NCI-H1436 (cell line): ENCODE results near the gene ASTN1.
A peak's percentile ranks its signal among the peaks of the same experiment; 100 is the strongest.

Experiments used
- DNase-seq: peaks from one replicate; lab custom pipeline; 2025; lab: John Stamatoyannopoulos, UW

ASTN1 gene

DNA sequence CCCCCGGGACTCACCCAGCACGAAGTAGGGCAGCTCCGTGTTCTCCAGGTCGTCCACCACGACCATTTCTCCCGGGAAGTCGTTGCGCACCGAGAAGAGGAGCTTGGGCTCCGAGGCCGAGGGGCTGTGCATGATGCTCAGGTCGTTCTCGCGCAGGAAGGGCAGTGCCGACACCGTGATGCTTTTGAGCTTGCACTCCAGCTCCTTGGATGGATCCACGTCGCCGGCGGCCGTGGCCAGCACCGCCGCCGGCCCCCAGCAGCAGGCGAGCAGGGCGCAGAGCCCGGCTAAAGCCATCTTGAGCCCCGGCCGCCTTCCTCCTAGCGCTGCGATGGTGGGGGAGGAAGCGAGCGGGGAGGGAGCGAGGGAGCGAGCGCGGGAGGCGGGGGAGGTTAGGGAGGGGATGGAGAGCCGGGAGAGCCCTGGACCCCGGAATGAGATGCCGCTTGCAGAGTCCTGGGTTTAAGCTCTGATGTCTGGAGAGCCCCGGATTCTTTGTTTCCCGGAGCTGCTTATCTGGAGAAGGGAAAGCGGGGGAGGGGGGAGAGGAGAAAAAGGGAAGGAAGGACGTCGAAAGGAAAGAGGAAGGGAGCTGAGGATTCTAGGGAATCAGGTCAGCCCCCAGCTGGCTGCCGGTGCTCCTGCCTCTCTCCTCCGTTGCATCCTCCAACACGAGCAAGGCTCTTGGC lies at the start of gene ASTN1:
Gene ASTN1, minus strand, starts transcription at position 333 of the 689 bp plus-strand sequence. Its CDS starts 36 bp downstream, at position 297.
- no peak for DNase-seq

- DNase-seq, result no peak
Measured at GRCh38 chr1:177211231-177211630, 46.7 kb upstream of the ASTN1 start.

DNA sequence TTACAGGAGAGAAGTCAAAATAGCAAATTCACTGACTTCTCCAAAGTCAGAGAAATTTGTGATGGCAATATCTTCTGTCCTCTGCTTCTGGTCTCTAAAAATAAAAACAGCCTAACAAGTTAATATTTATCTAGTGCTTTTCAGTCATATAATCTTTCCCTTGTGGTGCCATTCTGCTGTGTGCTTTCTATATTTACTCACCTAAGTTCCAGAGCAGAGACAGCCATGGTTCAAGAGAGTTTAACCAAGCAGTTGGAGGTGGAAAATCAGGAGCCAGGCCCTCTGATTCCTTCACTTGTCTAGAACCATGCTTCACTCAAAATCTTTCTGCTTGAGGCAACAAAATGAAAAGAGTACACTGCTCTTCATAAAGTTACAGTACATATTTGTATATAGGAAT lies 45.6 kb upstream of the ASTN1 start:
- DNase-seq, result no peak

- DNase-seq, result no peak
Measured at GRCh38 chr1:177209357-177209756, 44.8 kb upstream of the ASTN1 start.

- DNase-seq, result no peak
Measured at GRCh38 chr1:177208920-177209319, 44.4 kb upstream of the ASTN1 start.

GRCh38 chr1:177206831-177207355 lies 42.4 kb upstream of the ASTN1 start:
- DNase-seq, result no peak

DNA sequence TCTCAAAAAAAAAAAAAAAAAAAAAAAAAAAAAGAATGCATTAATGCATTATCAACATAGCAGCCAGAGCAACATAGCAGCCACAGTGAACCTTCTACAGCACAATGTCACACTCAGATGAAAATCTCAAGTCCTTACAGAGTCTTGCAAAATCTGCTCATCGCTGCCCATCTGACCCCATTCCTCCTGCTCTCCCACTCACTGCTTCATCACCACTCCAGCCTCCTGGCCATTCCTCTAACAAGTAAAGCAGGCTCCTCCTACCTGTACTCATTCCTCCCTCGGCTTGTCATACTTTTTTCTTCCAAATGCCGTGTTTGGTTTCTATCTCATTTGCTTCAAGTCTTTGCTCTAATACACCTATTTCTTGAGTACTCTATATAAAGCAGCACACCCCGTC lies 35.8 kb upstream of the ASTN1 start:
- DNase-seq, result no peak

- no peak for DNase-seq
Measured at GRCh38 chr1:177198243-177198642, 33.7 kb upstream of the ASTN1 start.

DNA sequence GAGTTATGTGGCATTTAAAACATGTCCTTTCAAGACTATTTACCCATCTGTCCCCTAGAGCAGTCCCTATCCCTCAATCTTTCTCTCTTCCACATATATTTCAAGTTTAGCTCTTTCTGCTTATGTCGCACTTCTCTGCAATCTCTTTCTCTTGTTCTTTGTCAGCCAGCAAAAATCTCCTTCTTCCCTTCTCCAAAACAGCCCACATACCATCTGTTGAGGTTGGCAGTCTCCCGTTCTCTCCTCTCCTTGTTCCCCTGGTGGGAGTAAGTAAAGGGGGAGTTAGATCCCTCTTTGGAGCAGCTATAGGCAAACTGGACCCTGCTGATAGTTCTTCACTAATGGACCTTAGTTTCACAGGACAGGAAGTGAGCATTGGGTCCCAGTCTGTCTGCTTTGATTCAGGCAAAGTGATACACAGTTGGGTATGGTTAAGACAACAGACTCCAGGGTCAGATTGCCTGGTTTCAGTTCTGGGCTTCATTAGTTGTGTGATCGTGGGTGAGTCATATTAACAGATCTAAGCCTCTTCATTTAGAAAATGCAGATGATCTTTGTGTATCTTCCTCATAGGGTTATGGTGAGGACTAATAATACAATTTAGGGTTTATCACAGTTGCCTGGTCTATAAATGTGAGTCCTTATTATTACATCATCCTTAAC lies 25.9 kb upstream of the ASTN1 start:
- DNase-seq, result no peak

- no peak for DNase-seq
Measured at GRCh38 chr1:177186639-177187038, 22.1 kb upstream of the ASTN1 start.

DNA sequence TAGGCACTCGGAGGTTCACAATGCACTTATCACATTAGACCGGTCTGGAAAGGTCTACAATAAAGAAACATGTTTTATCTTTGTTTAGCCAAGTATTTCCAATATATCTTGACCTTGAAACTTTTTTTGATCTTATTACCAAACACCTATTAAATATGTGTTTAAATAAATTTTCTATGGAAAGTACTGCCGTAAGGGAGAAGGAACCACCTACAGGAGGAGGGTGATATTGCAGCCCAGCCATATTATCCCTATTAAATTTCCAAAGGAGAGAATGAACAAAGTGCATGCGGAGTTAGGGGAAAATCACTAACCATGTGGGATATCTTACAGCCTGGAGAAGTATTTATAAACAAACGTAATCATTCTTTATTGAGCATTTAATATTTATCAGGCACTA lies 20.7 kb upstream of the ASTN1 start:
- no peak for DNase-seq

GRCh38 chr1:177183836-177184235 lies 19.3 kb upstream of the ASTN1 start:
- no peak for DNase-seq

- DNase-seq, result peak; percentile 40
Measured at GRCh38 chr1:177181631-177182291, 17.2 kb upstream of the ASTN1 start.

- DNase-seq, result no peak
Measured at GRCh38 chr1:177181280-177181630, 16.7 kb upstream of the ASTN1 start.

- no peak for DNase-seq
Measured at GRCh38 chr1:177174921-177175634, 10.6 kb upstream of the ASTN1 start.

DNA sequence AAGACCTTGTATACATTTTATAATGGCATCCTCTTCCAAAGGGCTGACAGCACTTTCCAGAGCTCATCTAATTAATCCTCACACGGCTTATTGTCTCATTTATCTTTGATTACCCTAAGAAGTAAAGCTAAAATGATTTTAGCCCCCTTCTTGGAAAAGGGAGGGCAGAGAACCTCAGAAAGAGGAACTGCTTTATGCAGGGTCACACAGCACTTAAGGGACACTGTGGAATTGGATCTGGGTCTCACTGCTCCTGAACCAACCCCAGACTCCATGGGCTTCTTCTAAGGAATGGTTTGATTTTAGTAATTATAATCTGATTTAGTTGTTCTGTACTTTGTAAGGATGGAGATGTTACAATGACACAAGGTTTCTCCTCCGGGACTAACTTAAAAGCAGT lies 9.5 kb upstream of the ASTN1 start:
- no peak for DNase-seq

DNA sequence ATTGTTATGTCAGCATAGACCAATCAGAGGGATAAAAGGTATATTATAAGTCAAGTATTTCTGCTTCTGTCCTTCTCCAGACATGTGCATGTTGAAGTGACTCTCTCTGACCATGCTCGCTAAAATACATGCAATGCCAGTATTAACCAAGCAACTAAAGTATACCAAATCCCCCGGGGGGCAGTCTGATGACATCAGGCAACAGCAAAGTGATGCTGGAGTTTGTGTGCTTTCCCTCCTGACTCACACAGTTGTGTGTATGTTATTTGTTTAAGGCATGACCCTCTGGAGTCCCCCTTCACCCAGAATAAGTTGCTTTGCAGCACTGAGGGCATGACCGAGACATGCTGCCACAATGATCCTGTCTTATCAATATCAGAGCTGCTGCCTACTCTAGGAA lies 8.4 kb upstream of the ASTN1 start:
- DNase-seq, result no peak

DNA sequence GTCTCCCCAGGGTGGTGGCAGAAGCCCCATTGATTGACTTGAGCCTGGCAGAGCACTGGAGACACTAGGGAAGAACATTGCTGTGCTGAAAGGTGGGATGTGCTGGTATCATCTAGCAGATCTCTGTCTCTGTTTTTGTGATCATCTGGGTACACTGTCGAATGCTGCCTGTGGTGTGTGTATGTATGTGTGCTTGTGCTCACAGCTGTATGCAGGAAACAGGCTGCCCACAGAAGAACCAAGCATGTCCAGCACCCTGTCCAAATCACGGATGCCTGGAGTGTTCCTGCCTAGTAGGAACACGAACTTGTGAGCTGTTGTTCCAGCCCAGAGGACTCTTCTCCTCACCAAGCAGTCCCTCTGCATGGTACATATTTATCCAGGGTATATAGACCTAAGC lies 7.8 kb upstream of the ASTN1 start:
- no peak for DNase-seq

DNA sequence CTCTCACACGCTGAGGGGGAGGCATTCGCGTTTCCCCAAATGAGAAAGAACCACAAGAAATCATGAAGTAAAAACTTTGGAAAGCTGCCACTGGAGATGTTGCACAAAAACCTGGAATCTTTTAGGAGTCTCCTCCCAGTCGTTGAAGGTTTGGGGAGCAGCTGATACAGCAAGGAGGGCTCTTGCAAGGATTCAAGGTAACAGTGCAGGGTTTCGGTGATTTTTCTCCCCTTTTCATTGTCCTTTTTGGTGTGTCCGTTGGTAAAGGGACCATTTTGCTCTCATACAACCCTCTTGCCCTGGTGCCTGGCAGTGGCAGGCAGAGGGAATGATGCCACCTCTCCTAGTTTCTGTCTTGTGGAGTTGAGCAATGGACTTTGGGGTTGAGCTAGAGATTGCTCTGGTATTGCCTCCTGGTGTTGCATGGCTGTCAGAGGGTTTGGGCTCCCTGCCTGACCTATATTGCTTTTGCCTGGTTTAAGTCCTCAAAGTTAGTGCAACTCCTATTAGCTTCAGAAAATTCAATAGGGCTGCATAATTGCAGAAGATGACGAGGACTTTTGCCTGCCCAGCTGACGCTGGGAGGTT lies 7.1 kb upstream of the ASTN1 start:
- no peak for DNase-seq

DNA sequence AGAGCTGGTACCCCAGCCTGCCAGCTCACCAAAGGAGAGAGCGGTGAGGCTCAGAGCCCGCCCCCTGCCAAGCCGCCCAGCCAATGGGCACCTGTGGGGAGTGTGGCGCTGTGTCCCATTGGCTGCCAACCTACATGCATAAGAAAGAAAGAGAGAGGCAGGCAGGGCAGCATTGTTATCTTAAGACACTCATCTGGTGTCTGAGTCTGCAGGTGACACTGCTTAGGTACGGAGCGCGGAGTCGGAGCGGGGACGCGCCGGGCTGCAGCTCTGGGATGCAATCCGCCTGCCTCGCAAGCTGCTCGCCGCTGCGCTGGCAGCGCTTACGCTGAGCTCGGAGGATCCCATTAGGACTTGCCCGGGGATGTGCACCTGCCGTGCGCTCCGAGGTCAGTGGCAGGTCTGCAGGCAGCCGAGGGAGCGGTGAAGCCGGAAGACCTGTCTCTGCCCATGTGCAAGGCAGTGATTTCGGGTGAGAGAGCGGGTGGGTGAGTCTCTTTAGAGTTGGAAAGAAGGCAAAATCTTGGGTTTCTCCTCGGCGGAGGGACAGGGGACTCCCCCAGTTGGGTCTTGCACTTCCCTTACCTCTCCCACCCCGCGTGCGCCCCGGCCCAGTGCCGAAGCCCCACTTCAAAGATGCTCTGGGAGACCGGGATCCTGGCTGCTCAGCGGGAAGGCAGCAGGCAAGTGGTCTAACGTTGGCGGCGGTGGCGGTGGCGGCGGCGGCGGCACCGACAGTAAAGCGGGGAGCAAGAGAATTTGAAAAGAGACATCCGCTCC lies 6.4 kb upstream of the ASTN1 start, which contains the start of gene BRINP2:
Gene BRINP2, plus strand, starts transcription at position 203 of the 780 bp plus-strand sequence. CDS start 58,919 bp downstream, outside the sequence.
- DNase-seq, result peak; percentile 47

DNA sequence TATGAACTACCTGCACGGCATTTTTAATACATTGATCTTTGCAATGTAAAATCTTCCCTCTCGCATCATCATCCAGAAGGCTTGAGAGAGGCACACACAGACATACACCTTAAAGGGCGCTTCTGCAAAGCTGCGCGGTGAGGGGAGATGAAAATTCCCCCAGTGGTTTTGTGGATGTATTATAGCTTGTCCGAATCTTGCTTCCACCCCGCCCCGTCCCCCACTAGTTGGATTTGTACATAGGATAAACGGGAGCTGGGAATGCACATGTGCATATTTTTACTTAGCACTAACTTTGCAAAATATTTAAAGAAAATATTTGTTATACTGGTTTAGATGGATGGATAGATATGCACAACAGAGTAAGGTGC lies 542 bp upstream of the ASTN1 start:
- DNase-seq, result no peak
